GM12872 (cell line): ENCODE measurements around the gene SERINC3.

Experiments used
- CTCF ChIP-seq: IDR thresholded peaks from 3 replicates; pipeline ENCODE4 v1.5.1; 2011; ENCODE audit warnings: low read depth, mild to moderate bottlenecking, low read length, moderate library complexity; ENCODE audit not compliant: insufficient read depth

SERINC3 gene

GRCh38 chr20:44500221-44500620 is 21.6 kb downstream of the SERINC3 start:
- no peak for TF ChIP-seq CTCF

- no peak for TF ChIP-seq CTCF
These were observed 24.1 kb downstream of the SERINC3 start for GRCh38 chr20:44497761-44498160.

- no peak for TF ChIP-seq CTCF
These were observed 24.9 kb downstream of the SERINC3 start for GRCh38 chr20:44496976-44497375.

- no peak for TF ChIP-seq CTCF
These were observed 25.9 kb downstream of the SERINC3 start for GRCh38 chr20:44495802-44496481.

- no peak for TF ChIP-seq CTCF
These were observed 26.6 kb downstream of the SERINC3 start for GRCh38 chr20:44495257-44495656.

GRCh38 chr20:44494681-44495080 is 27.2 kb downstream of the SERINC3 start:
- TF ChIP-seq CTCF = no peak

- no peak for TF ChIP-seq CTCF
These were observed 27.6 kb downstream of the SERINC3 start for GRCh38 chr20:44494266-44494665.
